Calu3 (cell line): ENCODE data around the gene HIF1A. TPM values are rescaled to one million over a fixed set of nuclear protein-coding genes. Genes with fewer than 3 reads are reported as not detected.

Experiments used
- BruUV-seq: library from RNA; stranded (reverse); fragments of 400-500 nt; replicated peaks from 2 replicates; lab custom pipeline; 2021; lab: Mats Ljungman, UMichigan
- CTCF ChIA-PET: fragments of 300-600 bp; sonication (Branson Sonifier 250); formaldehyde crosslinking; loops from one replicate; lab custom pipeline; 2022; ENCODE audit warnings: antibody characterized with exemption; lab: Charles Lee
- DNase-seq: peaks from one replicate; pipeline ENCODE4 v3.0.0; 2022
- H3K27ac Mint-ChIP-seq: one replicate; pipeline ENCODE4 v1.8.0; 2022; ENCODE audit warnings: mixed read lengths; ENCODE audit not compliant: unreplicated experiment
- H3K27me3 Mint-ChIP-seq: one replicate; pipeline ENCODE4 v1.8.0; 2022; ENCODE audit warnings: mixed read lengths; ENCODE audit not compliant: unreplicated experiment
- H3K36me3 Mint-ChIP-seq: one replicate; pipeline ENCODE4 v1.8.0; 2022; ENCODE audit warnings: mild to moderate bottlenecking, moderate library complexity, mixed read lengths; ENCODE audit not compliant: insufficient read depth, unreplicated experiment
- H3K4me1 Mint-ChIP-seq: one replicate; pipeline ENCODE4 v1.8.0; 2022; ENCODE audit warnings: mild to moderate bottlenecking, low read depth, mixed read lengths; ENCODE audit not compliant: unreplicated experiment
- H3K4me3 Mint-ChIP-seq: one replicate; pipeline ENCODE4 v1.8.0; 2022; ENCODE audit warnings: mild to moderate bottlenecking, low read depth, moderate library complexity, mixed read lengths; ENCODE audit not compliant: unreplicated experiment
- H3K9me3 Mint-ChIP-seq: one replicate; pipeline ENCODE4 v1.8.0; 2022; ENCODE audit warnings: low read depth, mixed read lengths; ENCODE audit not compliant: unreplicated experiment
- CTCF ChIP-seq: fragments of 200-600 bp; IDR thresholded peaks from one replicate; pipeline ENCODE4 v1.8.0; 2022; ENCODE audit warnings: antibody characterized with exemption; ENCODE audit not compliant: unreplicated experiment
- intact Hi-C: fragments of 100-400 bp; cut with micrococcal nuclease; formaldehyde crosslinking; loops from one replicate; pipeline ENCODE4 v1.10.0; 2022; ENCODE audit not compliant: unreplicated experiment
- total RNA-seq: library from RNA; stranded (reverse); gene quantifications from 2 replicates; pipeline ENCODE4 v1.2.3, GENCODE V29; 2022

HIF1A gene
- total RNA-seq, 1 experiment from 2014 or later = 229 TPM

GRCh38 chr14:61724133-61724532, 28.8 kb downstream of the HIF1A start:
- peaks cover 85% of the 10 kb centered on the region for H3K36me3 Mint-ChIP-seq
- TF ChIP-seq CTCF = no peak
- intact Hi-C loops = no loop called here
- CTCF ChIA-PET = no interaction called here
- DNase-seq = no peak
- H3K27ac Mint-ChIP-seq = peak overlapping the region; percentile 55
- H3K4me3 Mint-ChIP-seq = no peak overlapping the region
- no peaks in the 10 kb centered on the region for H3K9me3 Mint-ChIP-seq
- H3K27me3 Mint-ChIP-seq = no peaks in the 10 kb centered on the region
- no TSS peak for BruUV-seq
- H3K4me1 Mint-ChIP-seq = peaks cover 26% of the 10 kb centered on the region

- no peak for TF ChIP-seq CTCF
- Mint-ChIP-seq H3K27me3 (no peaks in the 10 kb centered on the region), H3K4me3 (no peak overlapping the region), H3K4me1 (peaks cover 41% of the 10 kb centered on the region), H3K27ac (no peak overlapping the region), H3K36me3 (peaks cover 91% of the 10 kb centered on the region), H3K9me3 (no peaks in the 10 kb centered on the region)
- intact Hi-C loops = no loop called here
- CTCF ChIA-PET = no interaction called here
- BruUV-seq = no TSS peak
- DNase-seq = no peak
These were observed 31.7 kb downstream of the HIF1A start for GRCh38 chr14:61726778-61727658.

GRCh38 chr14:61730756-61731373, 35.6 kb downstream of the HIF1A start:
- no TSS peak for BruUV-seq
- H3K27ac Mint-ChIP-seq = no peak overlapping the region
- no peaks in the 10 kb centered on the region for H3K27me3 Mint-ChIP-seq

GRCh38 chr14:61733972-61734371, 38.7 kb downstream of the HIF1A start:
- CTCF ChIA-PET = no interaction called here
- Mint-ChIP-seq H3K4me1 (peaks cover 27% of the 10 kb centered on the region), H3K4me3 (no peak overlapping the region), H3K36me3 (peaks cover 83% of the 10 kb centered on the region), H3K9me3 (no peaks in the 10 kb centered on the region), H3K27ac (no peak overlapping the region), H3K27me3 (no peaks in the 10 kb centered on the region)
- no peak for DNase-seq
- no TSS peak for BruUV-seq
- TF ChIP-seq CTCF = no peak
- intact Hi-C loops = no loop called here

More at GRCh38 chr14:61730756-61731373, 35.6 kb downstream of the HIF1A start:
- TF ChIP-seq CTCF = no peak
- intact Hi-C loops = loop anchor here (2.0 kb wide), 1 partner anchor 270 kb away; no protein-coding TSS in a partner anchor
- no peak for DNase-seq
- CTCF ChIA-PET = interaction anchor here (1.0 to 1.3 kb wide), 2 partner anchors 35 to 253 kb away, joined by 3 to 5 read pairs; partner anchors contain the start of gene HIF1A
- Mint-ChIP-seq H3K36me3 (peaks cover 82% of the 10 kb centered on the region), H3K4me3 (no peak overlapping the region), H3K4me1 (peaks cover 39% of the 10 kb centered on the region), H3K9me3 (no peaks in the 10 kb centered on the region)
